HL-60 (cell line): ENCODE data around the gene PRKAG2.

Experiments used
- CTCF ChIP-seq: IDR thresholded peaks from one replicate; pipeline ENCODE4 v1.5.1; 2011; ENCODE audit warnings: low read length, control low read depth, inconsistent platforms; ENCODE audit not compliant: insufficient read depth
- GABPA ChIP-seq: IDR thresholded peaks from 2 replicates; pipeline ENCODE4 v1.6.1; 2012; ENCODE audit warnings: low read depth
- POLR2AphosphoS5 ChIP-seq: IDR thresholded peaks from 2 replicates; pipeline ENCODE4 v1.6.1; 2012; ENCODE audit warnings: low read depth
- SPI1 ChIP-seq: IDR thresholded peaks from 2 replicates; pipeline ENCODE4 v1.6.1; 2012; ENCODE audit warnings: low read depth, mild to moderate bottlenecking, borderline replicate concordance

DNA sequence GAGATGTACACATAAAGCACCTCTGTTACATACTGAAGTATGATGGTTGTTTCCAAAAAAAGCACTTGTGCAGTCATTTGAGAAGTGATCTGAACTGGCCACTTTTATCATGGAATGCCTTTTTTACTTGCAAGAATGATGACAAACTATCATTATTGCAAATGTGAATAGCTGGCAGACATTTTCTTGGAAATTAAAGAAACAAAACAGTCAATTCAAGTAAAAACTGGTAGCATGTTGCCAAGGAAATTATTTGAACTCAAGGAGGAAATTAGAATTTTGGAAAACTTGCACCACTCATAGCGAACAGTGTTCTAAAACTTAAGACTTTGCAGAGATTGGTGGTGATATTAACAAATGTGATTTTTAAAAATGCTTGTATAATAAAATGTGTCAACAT, 363.8 kb downstream of the PRKAG2 start:
- TF ChIP-seq CTCF (no peak), POLR2AphosphoS5 (no peak), SPI1 (no peak), GABPA (no peak)
